Activated CD4-positive, alpha-beta T cell treated with anti-CD3 and anti-CD28 coated beads for 24 hours (primary cell): ENCODE measurements around the gene POLRMT.
A peak's percentile ranks its signal among the peaks of the same experiment; 100 is the strongest.
"Not testable (repeated sequence)": the region's sequence is repeated elsewhere in the genome, so short reads cannot be mapped to it uniquely, and the experiment has no call there.

Experiments
- DNase-seq, 2 donors: peaks; one replicate each; pipeline ENCODE4 v3.0.0-alpha.2; 2020; ENCODE audit warnings: low read depth in 2 of 2

Gene POLRMT

DNA sequence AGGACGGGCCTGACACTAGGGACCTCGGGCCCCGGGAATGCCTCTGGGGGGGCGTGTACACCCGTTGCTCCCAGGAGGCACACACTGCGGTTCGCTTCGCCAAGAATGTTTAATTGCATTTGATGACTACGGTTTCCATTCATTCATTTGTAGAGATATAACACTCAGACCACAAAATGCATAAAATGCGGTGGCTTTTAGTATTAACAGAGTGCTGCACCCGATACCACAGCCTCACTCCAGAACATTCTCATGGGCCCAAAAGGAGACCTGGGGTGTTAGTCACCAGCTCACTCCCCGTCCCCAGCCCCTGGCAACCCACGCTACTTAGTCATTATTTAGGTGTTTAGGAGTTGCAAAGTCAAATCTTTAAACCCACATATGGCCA is 21.9 kb downstream of the POLRMT start:
- DNase-seq, result peak; percentile 52 to 61

DNA sequence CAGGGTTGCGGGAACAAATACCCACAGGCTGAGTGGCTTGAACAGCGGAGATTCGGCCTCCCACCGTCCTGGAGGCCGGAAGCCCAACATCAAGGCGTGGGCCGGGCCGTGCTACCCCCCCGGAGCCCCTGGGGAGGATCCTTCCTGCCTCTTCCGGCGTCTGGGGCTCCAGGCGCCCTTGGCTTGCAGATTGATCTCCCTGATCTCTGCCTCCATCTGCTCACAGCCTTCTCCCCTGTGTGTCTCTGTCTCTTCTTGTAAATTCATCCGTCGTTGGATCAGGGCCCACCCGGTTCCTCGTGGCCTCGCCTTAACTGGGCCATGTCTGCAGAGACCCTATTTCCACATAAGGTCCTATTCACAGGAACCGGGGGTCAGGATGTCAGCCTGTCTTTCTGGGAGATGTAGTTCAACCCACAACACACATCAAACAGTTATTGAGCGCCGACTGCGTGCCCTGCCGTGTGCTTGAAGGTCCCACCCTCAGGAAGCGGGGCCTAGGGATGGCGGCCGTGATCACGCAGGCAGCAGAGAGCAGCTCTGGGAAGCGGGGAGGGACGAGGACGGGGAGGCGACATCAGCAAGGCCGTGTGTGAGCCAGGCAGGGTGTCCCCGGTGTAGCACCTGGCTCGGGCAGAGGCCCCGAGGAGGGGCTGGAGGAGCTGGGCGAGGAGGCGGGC is 22.4 kb downstream of the POLRMT start:
- peak in 1 of 2 donors; percentile 39 for DNase-seq

DNA sequence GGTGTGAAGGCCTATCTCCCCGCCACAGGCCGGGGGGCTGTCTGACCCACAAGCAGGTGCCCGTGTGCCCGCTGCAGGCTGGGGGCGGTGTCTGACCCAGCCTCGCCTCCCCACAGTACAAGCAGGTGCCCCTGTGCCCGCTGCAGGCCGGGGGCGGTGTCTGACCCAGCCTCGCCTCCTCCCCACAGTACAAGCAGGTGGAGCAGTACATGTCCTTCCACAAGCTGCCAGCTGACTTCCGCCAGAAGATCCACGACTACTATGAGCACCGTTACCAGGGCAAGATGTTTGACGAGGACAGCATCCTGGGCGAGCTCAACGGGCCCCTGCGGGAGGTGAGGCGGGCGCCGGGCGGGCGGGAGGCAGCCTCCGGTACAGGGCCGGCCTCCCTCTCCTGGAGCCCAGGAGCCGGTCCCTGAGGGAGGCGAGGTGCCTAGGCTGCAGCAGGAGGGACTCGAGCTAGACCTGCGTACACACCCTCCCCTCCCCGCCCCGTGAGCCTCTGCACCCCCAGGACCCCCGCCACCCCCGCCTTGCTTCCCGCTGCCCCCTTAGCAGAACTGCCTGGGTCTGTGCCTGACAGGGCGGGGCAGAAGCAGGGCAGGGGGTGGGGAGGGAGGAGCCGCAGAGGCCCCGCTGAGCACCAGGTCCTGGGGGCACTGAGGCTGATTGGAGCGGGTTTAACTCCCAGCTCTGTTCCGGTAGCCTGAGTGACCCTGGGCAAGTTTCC is 23.1 kb downstream of the POLRMT start:
- DNase-seq, result no peak

DNA sequence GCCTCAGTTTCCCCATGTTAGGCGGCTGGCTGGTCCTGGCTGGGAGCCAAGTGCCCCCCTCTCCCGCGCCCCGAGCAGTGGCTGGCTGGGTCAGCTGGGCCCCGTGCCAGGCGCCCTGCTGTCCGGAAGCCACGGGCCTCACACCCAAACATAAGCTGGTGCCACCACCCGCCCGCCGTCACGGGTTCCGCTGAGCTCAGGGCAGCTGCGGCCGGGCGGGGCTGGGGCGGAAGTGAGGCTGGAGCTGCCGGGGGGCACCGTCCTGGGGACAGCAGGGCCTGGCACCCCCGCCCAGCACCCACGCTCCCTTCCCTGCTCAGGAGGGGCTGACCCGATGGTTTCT is 24.4 kb downstream of the POLRMT start:
- DNase-seq, result no peak

DNA sequence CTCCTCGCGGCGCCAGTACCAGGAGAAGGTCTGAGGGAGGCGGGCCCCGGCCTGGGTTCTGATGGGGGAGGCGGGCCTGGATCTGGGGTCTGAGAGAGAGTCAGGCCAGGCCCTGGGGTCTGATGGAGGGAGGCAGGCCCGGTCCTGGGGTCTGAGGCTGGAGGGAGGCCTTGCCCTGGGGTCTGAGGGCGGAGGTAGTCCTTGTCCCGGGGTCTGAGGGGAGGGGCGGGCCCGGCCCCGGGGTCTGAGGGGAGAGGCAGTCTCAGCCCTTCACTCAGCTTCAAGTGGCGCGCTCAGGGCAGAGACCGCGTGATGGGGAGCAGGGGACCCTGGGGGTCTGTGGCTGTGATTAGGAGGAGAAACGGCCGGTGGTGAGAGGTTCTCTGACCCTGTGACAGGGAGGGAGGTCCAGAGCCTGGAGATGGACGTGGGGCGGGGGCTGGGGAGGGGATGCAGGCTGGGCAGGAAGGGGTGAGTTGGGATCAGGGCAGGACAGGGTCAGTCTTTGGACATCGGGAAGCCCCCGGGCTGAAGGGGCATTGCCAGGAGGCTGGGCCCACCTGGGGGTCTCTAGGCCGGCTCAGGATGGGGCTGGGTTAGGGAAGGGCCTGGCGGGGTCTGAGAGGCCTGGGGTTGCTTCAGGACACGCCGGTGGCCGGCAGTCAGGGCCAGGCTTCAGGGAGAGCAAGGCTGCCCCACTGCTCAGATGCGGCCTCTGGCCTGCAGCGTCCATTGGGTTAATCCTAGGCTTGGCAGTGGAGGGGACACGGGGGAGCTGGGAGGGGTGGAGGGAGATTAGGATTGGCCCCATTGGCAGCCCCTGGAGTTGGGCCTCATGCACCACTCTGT is 25.0 kb downstream of the POLRMT start:
- DNase-seq, result no peak

DNA sequence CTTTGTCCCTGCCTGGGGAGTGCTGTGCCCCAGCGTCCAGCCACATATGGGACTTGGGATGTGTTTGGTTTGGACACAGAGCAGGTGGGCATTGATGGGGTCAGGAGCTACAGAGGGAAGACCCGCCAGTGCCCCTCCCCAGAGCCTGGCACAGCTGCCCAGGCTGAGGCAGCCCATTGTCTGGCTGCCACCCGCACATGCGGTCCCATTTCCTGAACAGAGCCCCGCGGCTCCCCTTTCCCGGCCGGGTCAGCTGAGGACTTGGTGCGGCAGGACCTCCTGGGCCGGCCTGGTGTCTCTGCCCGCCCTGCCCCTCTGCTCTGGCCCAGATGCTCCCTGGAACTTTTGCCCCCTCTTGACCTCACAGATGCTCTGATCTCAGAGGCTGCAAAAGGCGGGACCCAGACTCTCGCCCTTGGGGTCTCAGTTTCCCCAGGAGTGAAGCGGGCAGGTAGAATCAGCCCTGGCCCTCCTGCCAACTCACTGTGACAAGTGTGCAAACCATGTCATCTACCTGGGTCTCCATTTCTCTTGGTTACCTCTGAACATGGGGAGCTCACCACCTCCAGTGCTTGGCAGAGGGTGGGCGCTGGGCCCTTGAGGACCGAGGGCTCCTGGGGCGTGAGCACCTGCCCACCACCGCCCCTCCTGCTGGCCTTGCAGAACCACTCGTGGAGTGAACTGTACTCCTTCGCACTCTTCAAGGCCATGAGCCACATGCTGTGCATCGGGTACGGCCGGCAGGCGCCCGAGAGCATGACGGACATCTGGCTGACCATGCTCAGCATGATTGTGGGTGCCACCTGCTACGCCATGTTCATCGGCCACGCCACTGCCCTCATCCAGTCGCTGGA is 25.8 kb downstream of the POLRMT start:
- DNase-seq, result no peak

DNA sequence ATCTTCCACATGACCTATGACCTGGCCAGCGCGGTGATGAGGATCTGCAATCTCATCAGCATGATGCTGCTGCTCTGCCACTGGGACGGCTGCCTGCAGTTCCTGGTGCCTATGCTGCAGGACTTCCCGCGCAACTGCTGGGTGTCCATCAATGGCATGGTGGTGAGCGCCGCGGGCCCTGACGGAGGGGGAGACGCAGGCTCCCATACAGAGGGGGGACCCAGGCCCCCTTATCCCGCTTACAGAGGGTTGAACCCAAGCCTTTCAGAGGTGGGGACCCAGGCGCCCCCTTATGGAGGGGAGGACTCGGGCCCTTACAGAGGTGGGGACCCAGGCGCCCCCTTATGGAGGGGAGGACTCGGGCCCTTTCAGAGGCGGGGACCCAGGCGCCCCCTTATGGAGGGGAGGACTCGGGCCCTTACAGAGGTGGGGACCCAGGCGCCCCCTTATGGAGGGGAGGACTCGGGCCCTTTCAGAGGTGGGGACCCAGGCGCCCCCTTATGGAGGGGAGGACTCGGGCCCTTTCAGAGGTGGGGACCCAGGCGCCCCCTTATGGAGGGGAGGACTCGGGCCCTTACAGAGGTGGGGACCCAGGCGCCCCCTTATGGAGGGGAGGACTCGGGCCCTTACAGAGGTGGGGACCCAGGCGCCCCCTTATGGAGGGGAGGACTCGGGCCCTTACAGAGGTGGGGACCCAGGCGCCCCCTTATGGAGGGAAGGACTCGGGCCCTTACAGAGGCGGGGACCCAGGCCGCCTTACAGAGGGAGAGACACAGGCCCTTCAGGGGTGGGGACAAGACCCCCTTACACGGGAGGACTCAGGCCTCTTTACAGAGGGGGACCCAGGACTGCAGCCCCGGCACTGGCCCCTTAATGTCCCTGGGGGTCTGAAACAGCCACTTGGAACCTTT is 28.0 kb downstream of the POLRMT start:
- DNase-seq, result not testable (repeated sequence)

DNA sequence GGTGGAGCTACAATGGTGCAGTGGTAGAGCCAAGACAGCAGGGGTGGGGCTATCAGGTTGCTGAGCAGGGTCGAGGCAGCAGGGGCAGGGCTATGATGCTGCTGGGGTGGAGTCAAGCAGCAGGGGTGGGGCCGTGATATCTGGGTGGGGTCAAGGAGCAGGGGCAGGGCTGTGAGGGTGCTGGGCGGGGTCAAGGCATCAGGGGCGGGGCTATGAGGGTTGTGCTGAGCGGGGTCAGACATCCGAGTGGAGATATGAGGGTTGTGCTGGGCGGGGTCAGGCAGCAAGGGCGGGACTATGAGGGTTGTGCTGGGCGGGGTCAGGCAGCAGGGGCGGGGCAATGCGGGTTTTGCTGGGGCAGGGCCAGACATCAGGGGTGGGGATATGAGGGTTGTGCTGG is 29.0 kb downstream of the POLRMT start:
- DNase-seq, result peak in 1 of 2 donors; percentile 48

DNA sequence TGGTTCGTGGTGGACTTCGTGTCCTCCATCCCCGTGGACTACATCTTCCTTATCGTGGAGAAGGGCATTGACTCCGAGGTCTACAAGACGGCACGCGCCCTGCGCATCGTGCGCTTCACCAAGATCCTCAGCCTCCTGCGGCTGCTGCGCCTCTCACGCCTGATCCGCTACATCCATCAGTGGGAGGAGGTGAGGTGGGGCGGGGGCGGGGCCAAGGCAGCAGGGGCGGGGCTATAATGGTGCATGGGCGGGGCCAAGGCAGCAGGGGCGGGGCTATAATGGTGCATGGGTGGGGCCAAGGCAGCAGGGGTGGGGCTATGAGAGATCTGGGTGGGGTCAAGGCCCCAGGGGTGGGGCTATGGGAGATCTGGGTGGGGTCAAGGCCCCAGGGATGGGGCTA is 29.6 kb downstream of the POLRMT start:
- DNase-seq, result not testable (repeated sequence)

DNA sequence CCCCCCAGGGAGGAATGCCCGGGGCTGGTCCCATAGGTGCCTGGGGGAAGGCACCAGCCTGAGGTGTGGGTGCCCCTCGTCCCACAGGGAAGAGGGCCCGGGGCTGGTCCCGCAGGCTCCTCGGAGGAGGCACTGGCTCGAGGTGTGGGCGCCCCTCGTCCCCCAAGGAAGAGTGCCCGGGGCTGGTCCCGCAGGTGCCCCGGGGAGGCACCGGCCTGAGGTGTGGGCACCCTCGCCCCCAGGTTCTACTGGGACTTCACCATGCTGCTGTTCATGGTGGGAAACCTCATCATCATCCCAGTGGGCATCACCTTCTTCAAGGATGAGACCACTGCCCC is 30.1 kb downstream of the POLRMT start:
- not testable (repeated sequence) for DNase-seq

DNA sequence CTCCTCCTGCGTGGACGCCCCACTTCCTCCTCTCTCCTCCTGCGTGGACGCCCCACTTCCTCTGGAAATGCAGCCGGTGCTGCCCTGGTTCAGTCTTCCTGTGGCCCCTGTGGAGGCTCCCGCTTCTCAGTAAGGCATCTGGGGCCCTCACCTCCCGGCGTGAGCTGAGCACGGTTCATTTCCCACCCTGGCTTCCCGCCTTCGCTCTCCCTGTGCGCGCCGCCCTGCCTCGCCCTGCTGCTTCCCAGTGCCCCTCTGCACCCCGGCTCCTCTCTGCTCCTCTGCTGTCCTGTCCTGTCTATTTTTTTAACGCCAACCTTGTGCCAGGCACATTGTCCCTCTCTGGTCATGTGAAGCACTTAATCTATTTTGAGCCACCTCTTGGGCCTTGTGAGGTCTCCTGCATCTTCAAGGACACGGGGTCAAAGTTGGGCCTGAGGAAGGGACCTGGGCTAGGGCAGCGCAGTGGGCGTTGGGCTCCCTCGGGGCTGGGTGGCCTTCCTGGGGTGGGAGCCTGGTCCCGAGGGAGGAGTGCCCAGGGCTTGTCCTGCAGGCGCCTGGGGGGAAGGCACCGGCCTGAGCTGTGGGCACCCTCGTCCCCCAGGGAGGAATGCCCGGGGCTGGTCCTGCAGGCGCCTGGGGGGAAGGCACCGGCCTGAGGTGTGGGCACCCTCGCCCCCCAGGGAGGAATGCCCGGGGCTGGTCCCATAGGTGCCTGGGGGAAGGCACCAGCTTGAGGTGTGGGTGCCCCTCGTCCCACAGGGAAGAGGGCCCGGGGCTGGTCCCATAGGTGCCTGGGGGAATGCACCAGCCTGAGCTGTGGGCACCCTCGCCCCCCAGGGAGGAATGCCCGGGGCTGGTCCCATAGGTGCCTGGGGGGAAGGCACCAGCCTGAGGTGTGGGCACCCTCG is 30.7 kb downstream of the POLRMT start:
- DNase-seq, result no peak

DNA sequence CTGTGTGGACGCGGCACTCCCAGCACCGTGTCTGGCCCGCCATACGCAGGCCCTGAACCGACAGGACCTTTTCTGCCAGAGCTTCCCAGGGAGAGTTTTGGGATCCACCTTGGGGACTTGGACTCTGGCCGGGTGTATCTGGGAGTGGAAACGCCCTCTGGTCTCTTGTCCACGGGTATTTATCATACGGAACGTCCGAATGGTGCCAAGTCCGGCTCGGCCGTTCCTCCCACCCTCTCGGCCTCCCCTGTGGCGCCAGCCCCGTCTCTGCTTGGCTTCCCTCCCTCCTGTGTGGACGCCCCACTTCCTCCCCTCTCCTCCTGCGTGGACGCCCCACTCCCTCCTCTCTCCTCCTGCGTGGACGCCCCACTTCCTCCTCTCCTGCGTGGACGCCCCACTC is 31.5 kb downstream of the POLRMT start:
- DNase-seq, result no peak

DNA sequence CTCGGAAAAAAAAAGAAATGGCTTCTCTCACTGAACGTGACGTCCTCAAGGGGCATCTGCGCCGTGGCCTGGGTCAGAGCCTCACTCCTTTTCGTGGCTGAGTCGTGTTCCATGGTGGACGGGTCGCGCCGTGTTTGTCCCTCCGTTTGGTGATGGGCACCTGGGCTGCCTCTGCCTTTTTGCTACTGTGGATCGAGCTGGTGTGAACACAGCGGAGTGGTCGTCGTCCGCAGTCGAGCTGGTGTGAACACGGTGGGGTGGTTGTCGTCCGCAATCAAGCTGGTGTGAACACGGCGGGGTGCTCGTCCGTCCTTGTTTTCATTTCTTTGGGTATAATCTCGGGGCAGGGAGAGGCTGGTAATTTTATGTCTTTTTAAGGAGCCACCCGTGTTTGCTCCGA is 32.0 kb downstream of the POLRMT start:
- DNase-seq, result no peak

DNA sequence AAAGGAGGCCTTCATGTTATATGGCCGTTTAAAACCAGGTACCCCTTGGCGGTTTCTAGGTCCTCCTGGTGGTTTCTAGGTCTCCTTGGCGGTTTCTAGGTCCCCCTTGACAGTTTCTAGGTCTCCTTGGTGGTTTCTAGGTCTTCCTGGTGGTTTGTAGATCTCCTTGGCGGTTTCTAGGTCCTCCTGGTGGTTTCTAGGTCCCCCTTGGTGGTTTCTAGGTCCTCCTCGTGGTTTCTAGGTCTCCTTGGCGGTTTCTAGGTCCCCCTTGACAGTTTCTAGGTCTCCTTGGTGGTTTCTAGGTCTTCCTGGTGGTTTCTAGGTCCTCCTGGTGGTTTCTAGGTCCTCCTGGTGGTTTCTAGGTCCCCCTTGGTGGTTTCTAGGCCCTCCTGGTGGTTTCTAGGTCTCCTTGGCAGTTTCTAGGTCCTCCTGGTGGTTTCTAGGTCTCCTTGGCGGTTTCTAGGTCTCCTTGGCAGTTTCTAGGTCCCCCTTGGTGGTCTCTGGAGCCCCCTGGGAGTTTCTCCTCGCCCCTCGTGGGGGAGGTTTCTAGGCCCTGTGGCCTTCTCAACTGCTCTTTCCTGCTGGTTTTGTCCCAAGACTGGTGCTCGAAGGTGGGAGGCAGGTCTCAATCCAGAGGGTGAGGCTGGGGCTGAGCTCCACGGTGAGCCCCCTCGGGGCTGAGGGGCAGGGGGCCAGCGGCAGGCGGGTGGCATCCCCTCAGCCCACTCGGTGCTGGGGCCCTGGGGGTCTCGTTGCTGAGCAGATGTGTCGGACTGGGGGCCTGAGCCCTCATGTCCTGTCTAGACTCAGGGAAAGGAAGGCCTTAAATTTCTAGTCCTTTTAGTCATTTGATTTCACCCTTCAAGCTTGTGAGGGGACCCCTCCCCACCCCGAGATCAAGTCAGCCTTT is 35.7 kb downstream of the POLRMT start:
- no peak for DNase-seq

DNA sequence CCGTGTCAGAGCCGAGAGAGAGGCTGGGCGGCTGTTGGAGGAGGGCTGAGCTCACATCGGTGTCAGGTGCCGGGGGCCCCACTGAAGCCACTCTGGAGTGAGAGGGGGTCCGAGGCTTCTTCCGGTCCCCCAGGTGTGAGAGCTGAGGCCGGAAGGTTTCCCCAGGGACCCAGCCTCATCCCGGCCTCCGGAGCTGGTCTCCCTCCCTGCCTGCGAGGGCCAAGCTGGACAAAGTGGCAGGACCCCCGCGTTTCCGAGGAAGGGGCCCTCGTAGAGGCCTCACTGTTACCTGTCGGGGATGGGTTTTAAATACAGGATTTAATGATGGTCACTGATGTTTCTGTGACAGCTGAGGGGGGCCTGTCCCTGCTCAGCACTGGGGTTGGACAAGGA is 37.1 kb downstream of the POLRMT start:
- DNase-seq, result no peak

DNA sequence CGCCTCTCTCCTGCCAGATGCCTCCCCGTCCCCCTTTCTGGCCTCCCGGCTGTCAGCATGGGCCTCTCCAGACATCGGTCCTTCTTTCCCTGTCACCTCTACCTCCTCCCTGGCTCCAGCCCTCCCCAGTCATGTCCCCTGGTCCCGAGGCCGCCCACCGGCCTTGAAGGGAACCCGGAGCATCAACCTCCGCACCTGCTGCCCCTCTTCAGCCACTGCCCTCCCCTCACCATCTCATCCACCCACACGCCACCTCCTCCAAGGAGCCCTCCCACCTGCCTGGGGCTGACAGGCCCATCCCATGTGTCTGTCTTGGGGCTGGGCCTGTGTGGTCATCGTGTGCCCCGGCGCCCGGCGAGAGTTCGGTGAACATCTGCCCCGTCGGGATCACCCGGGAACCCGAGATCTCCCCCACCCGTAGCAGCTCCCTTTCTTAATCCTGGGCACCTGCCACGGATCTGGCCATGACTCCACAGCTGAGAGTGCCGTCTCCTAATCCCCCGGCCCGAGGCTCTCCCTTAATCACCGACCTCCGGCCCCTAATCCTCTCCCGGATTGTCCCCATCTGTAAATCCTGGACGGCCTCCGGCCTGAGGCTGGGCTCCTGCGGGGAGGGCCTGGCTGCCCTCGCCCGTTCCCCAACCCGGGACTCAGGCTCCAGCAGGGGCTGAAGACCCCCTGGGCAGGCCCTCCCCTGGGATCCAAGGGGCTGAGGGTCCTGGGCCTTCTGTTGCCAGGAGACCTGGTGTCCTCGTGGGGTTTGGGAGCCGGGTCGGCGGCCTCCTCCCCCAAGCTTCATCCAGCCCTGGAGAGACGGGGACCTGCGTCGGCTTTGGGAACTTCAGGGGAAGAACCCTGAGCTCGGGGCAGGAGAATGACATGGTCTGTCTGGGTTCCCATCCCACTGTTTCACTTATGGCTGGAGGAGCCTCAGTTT is 37.7 kb downstream of the POLRMT start:
- DNase-seq, result no peak

DNA sequence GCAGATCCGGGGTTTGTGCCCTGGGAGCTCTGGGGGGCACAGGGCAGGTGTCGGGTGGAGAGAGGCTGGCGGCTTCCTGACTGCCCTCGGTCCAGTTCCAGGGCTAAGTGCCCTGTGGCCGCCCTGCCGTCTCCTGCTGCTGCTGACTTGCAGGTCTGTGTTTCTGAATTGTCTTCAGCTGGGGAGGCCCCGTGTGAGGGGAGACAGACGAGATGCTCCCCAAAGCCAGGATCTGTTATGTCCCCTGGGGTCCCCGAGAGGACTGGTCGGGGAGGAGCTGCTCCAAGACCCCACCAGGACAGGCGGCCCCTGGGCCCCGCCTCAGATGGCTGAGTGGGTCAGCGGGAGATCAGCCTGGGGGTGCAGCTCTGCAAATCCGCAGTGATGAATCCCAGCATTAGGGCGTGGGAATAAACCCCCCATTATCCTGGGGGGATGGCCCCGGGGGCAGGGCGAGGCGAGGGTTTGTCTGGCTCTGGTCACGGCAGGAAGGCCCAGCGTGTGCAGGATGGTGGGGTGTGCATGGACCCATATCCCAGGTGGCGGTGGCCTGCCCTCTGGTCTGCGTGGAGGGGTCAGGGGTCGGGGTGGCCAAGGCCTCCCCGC is 39.0 kb downstream of the POLRMT start:
- DNase-seq, result no peak
